GM19025 (cell line): ENCODE data around the gene GRID2.

Experiments used
- ATAC-seq: cut with Tn5 transposase; IDR thresholded peaks from one replicate; pipeline ENCODE4 v1.9.1; 2021; ENCODE audit warnings: mild to moderate bottlenecking, low read depth, moderate library complexity; ENCODE audit not compliant: unreplicated experiment

Gene GRID2

DNA sequence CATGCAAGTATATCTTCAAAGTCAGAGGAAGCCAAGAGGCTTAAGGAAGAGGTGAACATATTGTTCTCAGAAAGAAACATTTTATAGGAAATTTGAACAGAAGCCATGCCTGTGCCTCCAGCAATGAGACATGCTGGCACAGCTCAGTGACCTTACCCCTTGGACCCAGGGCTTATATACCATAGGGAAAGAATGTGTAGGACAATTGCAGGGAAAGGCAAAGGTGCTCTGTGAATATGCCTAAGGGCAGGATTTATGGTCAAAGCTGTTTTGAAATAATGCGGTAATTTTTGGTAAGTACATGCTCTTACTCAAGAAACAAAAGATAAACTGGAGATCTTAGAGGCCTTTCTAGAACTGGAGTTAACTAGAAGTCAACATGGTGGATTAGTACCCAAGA, 568.8 kb downstream of the GRID2 start:
- no peak for ATAC-seq

DNA sequence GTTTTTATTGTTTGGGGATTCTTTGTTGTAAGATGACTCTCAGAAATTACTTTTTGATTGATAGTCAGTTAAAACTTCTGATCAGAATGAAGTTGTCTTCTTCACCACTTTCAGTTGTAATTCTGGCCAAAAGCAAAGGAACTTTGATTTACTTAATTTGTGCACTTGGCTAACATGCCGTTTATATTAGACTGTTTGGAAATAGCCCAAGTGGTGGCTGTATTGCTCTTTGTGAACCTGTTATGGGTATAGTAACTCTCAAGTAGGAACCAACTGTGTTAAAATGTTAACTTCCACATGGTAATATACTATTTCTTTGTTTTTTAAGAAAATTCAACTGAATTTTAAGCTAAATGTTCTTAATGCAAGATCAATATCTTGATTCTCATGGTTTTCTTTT, 581.9 kb downstream of the GRID2 start:
- no peak for ATAC-seq

DNA sequence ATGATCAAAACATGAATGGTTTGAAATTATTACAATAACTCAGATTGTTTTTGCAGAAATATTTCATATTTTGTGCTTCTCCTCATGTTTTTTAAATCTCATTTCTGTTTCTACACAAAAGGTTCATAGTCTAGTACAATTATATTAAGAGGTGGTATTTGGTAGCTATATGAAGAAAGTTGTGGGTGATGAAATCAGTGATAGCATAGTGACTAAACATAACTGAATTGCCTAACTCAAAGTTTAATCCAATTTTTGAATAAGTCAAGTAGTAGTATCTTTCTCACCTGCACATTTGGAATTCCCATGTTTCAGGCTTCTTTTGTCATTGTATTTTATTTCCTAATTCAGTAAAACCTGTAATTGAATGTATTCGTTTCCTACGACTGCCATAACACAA, 648.7 kb downstream of the GRID2 start:
- ATAC-seq: no peak

DNA sequence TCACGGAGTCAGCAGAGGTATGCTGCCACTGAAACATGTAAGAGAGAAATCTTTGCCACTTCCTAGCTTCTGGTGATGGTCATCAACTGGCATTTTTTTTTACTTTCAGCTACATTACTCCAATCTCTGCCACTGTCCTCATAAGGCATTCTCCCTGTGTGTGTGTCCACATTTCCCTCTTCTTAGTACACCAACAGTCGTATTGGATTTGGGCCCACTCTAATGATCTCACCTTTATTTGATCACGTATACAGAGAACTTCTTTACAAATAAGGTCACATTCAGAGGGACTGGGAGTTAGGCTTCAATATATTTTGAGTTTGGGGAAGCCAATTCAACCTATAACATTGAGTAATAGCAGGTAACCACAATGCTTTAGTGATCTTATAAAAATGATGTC, 649.1 kb downstream of the GRID2 start:
- ATAC-seq: no peak

DNA sequence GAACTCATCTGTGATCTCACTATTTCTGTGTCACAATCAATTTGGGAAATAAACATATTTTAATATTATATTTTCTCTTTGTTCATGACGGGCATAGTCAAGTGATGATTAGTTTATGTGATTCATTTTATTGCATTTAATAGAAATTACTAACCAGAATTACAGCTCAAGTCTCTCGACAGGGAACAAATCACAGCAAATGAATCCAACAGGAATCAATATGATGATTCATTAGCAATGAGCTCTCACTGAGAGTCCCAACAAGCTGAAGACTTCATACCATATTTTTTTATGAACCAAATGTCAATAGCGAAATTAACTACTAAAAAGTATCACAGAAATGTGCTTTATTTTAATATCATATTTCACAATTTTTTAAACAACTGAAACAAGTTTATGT, 649.7 kb downstream of the GRID2 start:
- no peak for ATAC-seq

DNA sequence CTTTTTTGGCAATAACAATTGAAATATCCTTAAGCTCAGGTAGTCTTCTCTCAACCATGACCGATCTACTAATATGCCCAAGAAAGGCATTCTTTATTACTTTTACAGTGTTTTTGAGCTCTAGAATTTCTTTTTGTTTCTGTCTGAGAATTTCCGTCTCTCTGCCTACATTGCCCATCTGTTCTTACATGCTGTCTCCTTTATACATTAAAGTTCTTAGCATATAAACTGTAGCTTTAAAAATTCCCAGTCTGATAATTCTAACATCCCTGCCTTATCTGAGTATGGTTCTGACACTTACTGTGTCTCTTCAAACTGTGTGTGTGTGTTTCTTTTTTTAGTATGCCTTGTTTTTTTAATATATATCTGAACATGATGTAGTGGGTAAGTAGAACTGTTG, 658.1 kb downstream of the GRID2 start:
- ATAC-seq: no peak

DNA sequence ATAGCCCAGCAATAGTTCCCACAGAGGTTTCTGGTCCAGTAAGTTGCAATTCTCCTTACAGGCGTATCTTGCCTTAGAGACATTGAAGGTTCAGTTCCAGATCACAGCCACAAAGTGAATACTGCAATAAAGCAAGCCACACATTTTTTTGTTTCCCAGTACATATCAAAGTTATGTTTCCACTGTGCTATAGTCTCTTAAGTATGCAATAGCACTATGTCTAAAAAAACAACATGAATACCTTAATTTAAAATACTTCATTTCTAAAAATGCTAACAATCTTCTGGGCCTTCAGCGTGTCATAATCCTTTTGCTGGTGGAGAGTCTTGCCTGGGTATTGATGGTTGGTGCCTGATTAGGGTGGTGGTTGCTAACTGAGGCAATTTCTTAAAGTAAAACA, 659.1 kb downstream of the GRID2 start:
- no peak for ATAC-seq

DNA sequence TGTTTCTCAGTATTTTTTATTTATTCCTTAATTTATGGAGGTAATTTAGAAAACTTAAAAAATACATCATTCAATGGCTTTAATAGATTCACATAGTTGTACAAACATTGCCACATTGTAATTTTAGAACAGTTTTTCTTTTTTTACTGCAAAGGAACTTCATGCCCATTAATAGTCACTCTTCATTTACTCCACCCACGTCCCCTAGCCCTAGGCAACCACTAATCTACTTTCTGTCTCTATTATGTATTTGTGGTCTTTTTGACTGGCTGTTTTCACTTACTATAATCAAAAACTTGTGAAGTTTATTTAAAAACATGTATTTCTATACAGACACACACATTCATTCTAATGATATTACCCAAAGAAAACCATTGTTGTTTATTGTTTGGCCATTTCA, 664.8 kb downstream of the GRID2 start:
- no peak for ATAC-seq

DNA sequence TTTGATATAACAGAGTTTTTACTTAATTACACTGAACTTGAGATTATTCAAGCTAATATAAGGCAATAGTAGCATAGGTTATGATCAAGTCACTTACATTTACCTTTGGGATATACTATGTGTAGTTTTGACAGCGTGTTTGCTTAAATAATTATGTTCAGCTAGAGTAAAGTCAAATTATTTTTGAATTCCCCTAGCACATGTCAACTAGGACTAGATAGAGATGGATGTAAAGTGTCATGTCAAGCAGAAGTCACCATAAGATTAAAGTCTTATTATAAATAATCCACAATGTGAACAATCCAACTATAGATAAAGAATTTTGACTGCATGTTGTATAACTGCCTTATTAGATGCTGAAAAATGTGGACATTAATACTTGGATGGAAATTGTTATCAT, 665.2 kb downstream of the GRID2 start:
- no peak for ATAC-seq

DNA sequence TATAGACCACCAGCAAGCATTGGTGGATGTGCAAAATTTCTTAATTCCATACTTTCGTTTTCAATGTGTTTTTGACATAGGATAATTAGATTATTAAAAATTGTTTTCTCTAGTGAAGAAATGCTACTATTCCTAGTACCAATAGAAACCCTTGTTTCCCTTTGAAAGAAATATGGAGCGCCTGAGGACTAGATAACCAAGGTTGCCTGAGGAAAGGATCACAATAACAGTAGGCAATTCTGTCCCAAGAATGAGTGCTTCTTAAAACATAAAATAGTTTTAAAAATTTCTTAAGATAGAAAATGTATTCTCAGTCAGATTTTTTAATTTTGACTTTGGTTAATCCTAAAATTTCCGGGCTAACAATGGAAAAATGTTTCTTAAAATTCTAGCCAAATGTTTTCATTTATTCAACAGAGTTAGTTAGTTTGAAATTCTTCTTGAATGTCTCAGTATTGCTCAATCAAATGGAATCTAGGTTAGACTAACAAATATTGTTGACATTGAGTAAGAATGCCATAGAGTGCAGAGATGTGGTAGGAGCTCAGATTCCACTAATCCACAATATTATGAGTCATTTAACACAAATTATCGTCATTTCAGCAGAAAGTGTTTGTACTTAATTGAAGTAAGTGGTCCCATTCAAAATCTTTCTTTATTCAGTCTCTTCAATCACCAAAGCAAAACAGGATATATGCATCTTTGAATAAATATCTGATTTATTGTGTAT, 666.0 kb downstream of the GRID2 start:
- no peak for ATAC-seq

DNA sequence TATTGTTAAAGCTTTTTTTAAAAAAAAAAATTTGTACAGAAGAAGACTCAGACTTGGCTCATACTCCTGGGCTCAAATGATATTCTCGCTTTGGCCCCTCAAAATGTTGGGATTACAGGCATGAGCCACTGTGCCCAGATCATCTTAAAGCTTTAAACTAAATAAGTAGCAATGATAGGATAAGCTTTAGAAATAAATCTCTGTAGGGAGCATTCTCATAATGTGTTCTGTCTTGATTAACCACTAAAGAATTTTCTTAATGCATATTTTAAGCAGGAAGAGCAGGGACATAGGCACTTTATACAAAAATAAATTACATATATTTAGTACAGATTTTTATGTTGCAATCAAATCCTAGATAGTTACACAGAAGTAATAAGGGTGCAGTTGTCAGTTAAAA, 667.2 kb downstream of the GRID2 start:
- no peak for ATAC-seq

DNA sequence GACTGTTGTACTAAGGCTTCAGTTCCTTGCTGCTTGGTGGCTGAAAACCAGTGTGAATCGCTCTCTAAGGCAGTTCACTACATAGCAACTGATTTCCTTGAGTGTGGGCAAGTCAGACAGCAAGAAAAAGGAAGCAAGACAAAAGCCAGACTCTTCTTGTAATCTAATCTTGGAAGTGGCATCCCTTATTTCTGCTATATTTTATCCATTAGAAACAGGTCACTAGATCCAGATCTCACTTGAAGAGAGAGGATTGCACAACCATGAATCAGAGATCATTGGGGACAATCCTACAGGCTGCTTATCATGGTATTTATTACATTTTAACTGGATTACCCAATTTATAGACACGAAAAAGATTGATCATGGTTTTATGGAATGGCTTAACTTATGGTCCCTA, 684.5 kb downstream of the GRID2 start:
- no peak for ATAC-seq

DNA sequence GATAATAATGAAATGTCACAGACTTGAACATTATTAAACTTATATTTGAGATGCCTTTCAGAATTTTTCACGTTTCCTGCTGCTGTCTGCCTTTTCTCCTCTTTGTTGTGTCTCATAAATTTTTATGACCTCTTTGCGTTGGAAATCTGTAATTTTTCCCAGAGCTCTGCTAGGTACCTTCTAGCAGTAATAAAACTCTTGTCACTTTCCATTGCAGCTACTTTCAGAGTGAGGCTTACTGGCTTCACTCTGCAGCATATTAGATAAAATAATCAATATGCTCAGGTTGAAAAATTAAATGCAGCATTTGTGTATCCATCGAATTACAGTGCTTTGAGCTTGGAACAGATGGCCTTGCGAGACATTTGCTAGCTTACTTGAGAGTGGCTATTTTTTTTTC, 689.0 kb downstream of the GRID2 start:
- ATAC-seq: no peak

DNA sequence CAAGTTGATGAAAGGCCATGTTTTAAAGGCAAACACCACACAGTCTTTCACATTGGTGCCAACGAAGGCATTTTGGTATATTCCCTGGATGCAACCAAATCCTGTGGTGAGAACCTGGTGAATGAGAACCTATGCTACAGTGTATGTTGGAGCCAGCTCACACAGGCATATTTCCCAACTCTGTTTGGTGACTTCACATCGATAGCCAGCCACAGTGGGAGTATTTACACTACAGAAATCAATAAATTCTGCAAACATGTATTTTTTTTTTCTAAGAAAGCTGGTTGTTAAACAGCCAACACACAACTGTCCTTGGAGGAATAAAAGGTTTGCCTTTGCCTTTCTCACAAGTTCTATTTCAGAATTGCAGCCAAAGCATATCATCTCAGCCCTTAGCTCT, 691.0 kb downstream of the GRID2 start:
- ATAC-seq: no peak

DNA sequence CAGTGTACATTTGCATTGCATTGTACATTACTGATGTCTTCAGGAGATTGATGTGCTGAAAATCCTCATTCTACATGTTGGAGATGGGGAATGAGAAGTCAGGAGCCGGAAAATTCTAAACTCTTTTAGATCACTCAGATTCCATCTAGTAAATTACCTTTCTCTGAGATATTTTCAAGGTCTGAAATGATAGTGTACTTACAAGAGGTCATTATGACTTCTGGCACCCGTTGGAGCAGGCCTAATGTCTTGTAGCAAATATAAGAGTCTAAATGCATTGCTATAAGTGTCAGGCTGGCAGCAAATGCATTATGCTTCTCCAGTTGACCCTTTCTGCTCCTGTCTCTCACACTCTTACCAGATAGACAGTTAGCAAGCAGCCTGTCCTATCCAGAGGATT, 692.8 kb downstream of the GRID2 start:
- no peak for ATAC-seq

DNA sequence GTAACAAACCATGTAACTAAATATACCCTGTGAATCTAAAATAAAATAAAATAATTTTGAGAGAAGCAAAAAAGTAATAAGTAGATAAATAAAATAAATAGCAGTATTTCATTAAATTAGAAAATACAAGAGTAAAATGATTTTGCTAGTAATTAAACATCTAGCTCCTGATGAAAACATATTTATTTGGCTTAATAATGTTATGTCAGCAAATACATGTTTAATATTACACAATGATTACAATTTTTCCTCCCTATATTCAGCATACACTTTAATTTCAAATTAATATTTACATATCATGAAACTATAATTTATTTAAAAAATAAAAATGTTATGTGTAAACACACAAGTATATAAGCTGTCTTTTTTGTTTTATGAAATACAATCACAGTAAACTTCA, 697.1 kb downstream of the GRID2 start:
- no peak for ATAC-seq

DNA sequence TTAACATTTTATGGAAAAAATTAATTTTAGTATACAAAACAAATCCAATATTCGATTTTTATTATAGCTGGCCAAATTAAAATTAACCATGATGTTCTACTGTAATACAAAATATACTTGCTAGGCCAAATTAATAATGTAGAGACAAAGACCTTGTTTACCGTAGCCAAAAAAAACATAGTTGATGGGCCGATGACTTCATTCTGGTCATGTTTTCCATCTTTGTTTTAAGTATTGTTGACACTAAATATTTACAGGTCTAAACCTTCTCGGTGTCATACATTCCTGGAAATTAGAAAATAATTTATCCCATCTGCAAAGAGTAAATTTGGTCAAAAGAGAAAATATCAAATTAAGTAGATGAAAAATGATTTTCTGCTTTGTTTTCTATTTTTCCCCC, 698.5 kb downstream of the GRID2 start:
- ATAC-seq: no peak

DNA sequence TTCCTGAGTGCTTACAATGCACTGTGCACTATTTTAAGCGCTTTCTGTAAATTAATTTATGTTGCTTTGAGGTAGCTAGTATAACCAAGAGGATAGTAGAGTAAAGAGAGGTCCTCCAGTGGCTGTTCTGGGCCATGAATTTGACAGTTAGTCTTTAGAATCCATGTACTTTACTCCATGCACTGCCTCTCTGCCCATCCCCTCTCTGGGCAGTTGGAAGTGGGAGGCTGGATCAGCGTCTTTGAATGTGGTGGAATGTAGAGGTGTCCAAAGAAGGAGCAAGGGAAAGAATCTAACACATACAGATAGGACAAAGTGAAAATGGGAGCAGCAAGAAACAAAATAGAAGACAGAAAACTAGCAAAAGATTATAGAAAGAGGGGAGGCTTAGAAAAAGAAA, 712.6 kb downstream of the GRID2 start:
- no peak for ATAC-seq

DNA sequence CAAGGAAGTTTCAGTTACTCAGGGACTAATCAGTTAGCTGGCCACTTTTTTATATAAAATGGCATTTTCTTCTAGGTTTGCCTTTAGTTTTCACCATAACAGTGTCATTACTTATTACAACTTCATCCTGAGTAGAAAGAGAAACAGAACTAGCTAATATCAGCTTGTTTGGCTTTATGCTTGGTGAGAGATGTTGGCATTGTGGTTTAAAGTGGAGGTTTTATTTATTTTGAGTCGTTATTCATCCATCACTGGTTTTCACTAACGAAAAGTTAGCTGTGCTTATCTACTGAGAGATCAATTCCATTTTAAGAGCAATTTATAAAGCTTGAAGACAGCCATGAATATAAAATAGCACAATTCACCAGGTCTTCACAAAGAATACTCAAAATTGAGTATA, 714.5 kb downstream of the GRID2 start:
- no peak for ATAC-seq

DNA sequence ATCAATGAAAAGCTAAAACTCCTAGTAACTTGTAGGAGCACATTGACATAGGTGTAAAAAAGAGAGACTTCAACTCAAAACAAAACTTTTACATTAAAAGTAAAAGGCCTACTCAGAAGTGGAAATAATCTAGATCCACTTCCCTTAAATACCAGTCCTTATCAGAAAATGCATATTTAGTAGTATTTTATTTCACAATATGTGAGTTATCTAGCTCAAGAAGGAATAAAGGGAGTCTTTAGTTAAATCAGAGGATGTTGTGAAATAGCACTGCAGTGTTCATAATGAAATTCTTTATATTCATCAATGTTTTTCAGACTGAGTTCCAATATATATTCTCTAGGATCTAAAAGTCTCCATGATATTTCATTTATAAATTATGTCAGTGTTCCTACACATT, 715.0 kb downstream of the GRID2 start:
- ATAC-seq: no peak

DNA sequence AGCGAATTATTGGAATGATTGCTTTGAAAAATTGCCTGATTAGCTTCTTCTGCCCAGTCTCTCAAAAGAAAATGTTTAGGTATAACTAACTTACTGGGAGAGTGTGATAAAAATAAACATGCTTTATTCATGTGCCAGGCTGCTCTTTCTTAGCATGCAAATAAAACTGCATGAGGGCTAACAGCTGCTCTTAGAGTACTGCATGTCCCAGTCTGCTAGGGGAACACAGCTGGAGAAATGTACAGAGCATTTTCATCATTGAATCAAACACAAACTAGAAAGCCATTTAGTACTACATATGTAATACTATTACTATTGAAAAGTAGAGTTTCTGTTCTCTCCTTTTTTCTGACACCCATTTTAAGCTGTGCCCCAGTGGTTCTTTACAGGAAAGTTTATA, 726.0 kb downstream of the GRID2 start:
- ATAC-seq: no peak

DNA sequence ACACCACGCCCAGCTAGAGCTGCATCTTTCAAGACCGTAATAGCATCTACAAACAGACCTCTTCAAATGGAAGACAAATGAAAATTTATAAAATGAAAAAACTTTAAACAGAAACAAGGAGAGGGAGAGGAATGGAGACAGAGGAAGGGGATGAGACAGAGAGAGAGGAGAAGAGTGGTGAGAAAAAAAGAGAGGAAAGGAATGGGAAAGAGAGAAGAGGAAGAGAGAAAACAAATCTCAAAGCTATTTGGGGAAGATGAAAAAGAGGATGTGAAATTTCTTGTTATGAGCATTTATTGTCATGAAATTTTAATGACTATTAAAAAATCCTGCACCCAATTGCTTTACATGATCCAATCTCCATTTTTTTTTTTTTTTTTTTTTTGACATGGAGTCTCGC, 726.9 kb downstream of the GRID2 start:
- ATAC-seq: no peak

DNA sequence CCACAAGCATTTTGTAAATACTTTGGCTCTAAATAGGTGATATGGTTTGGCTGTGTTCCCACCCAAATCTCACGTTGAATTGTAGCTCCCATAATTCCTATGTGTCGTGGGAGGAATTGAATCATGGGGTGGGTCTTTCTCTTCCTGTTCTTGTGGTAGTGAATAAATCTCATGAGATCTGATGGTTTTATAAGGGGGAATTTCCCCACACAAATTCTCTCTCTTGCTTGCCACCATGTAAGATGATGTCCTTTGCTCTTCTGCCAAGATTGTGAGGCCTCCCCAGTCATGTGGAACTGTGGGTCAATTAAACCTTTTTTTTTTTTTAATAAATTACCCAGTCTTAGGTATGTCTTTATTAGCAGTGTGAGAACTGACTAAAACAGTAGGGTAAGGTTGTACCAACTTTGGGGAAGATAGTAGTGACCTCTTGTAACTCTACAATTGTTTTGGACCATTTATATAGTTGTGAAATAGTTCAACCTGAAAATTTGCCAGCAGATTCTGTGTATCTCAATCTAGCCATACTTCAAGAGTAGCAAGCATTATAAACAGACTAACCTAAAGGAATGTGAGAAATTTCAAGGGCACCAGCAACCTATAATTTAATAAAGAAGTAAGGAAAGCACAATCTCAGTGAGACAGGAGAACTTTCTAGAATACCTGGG, 727.8 kb downstream of the GRID2 start:
- no peak for ATAC-seq
